Tibial artery (tissue), 4 donors: ENCODE data around the gene PSEN2.

Source experiments
- DNase-seq, 2 donors: peaks; one replicate each; pipeline ENCODE4 v3.0.0-alpha.2; 2019
- H3K27ac ChIP-seq, 2 donors: fragments of 200-600 bp; sonication (generic) in 1 of 2; 1 replicate in 1 of 2; 2 replicates in 1 of 2; pipeline ENCODE4 v1.5.1; 2018 to 2019; ENCODE audit warnings: mild to moderate bottlenecking in 1 of 2
- H3K27me3 ChIP-seq, 2 donors: fragments of 200-600 bp; sonication (generic) in 1 of 2; one replicate each; pipeline versions ENCODE4 v1.5.1 to v1.6.0; 2016 to 2019
- H3K36me3 ChIP-seq, 3 donors: fragments of 200-600 bp; sonication (generic) in 2 of 3; one replicate each; pipeline ENCODE4 v1.5.1; 2016 to 2019; ENCODE audit warnings: mild to moderate bottlenecking in 2 of 3
- H3K4me1 ChIP-seq, 4 donors: fragments of 200-600 bp; sonication (generic) in 2 of 4; 1 replicate in 3 of 4; 2 replicates in 1 of 4; pipeline ENCODE4 v1.5.1; 2016 to 2019
- H3K4me3 ChIP-seq, 2 donors: fragments of 200-600 bp; sonication (generic) in 1 of 2; 1 replicate in 1 of 2; 2 replicates in 1 of 2; pipeline ENCODE4 v1.5.1; 2018 to 2019; ENCODE audit warnings: mild to moderate bottlenecking in 2 of 2
- H3K9me3 ChIP-seq, 3 donors: fragments of 200-600 bp; sonication (generic) in 1 of 3; one replicate each; pipeline ENCODE4 v1.5.1; 2016 to 2019
- CTCF ChIP-seq, 2 experiments: fragments of 200-600 bp in 1 of 2; fragments of 450-650 bp in 1 of 2; IDR thresholded peaks; one replicate each; pipeline ENCODE4 v1.5.1; 2017 to 2019; ENCODE audit warnings: antibody characterized with exemption in 2 of 2, mild to moderate bottlenecking in 1 of 2, moderate library complexity in 1 of 2
- intact Hi-C: fragments of 100-400 bp; cut with DNase I; formaldehyde crosslinking; loops from one replicate; pipeline ENCODE4 v1.15.0; 2023; ENCODE audit warnings: low total_unique reads

Gene PSEN2

DNA sequence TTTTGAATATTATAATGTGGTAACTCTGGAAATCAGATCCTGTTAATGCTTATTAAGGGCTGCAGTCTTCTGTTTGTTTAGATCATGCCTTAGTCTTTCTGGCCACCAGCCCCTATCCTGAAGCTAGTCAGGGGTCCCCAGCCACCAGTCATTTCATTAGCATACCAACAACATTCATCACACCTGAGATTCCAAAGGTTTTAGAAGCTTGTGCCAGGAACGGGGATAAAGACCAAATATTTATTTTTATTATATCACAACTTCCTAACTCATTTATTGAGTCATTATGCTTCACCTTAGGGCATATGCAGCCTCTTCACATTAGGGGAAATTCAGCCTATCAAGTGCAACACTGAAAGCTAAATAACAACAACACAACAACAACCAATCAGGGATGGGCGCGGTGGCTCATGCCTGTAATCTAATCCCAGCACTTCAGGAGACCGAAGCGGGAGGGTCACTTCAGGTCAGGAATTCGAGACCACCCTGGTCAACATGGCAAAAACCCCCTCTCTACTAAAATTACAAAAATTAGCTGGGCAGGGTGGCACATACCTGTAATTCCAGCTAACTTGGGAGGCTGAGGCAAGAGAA lies 2.9 kb upstream of the PSEN2 start:
- H3K27ac ChIP-seq = no peak overlapping the region
- no peaks in the 10 kb centered on the region for H3K36me3 ChIP-seq
- no peak for DNase-seq
- no peaks in the 10 kb centered on the region for H3K27me3 ChIP-seq
- H3K4me1 ChIP-seq = peaks cover 0 to 16% (median 13%) of the 10 kb centered on the region in 4 donors
- H3K9me3 ChIP-seq = no peaks in the 10 kb centered on the region
- no peak overlapping the region for H3K4me3 ChIP-seq
- intact Hi-C loops = no loop called here
- no peak for TF ChIP-seq CTCF (IDR thresholded peaks at IDR 0.05)

- H3K4me3 ChIP-seq = no peak overlapping the region
- no peak for DNase-seq
- no peak overlapping the region for H3K27ac ChIP-seq
- H3K9me3 ChIP-seq = no peaks in the 10 kb centered on the region
- no peaks in the 10 kb centered on the region for H3K27me3 ChIP-seq
- peaks cover 0 to 16% (median 14%) of the 10 kb centered on the region in 4 donors for H3K4me1 ChIP-seq
- no peak for TF ChIP-seq CTCF (IDR thresholded peaks at IDR 0.05)
- H3K36me3 ChIP-seq = no peaks in the 10 kb centered on the region
- intact Hi-C loops = no loop called here
Measured at GRCh38 chr1:226868726-226869125, 1.7 kb upstream of the PSEN2 start.

DNA sequence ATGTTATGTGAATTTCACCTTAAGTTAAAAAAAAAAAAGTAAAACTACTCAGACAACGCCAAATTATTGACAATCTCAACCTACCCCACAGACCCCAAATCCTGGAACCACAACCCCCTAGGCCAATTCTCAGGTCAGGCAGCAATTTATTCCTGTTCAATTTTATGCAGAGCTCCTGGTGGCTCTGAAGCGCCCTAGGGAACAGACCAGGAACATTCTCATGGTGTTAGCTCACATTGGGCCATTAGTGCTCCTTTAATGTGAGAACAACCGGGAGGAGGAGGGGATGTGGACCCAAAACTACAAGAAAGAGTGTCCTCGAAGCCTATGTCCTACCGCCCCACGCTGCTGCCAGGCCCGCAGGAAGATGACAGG lies 403 bp upstream of the PSEN2 start:
- Histone ChIP-seq H3K4me1 (peaks cover 0 to 16% (median 14%) of the 10 kb centered on the region in 4 donors), H3K36me3 (peaks cover 0 to 7% (median 0%) of the 10 kb centered on the region in 3 donors), H3K27me3 (no peaks in the 10 kb centered on the region), H3K4me3 (peak overlapping the region; percentile 70 to 96), H3K9me3 (no peaks in the 10 kb centered on the region), H3K27ac (peak overlapping the region; percentile 72 to 87)
- intact Hi-C loops = loop anchor here (5.0 kb wide), 1 partner anchor 72 kb away; the partner anchor contains the start of gene COQ8A
- no peak for DNase-seq
- TF ChIP-seq CTCF (IDR thresholded peaks at IDR 0.05) = no peak

GRCh38 chr1:226871636-226872327 lies 1.4 kb downstream of the PSEN2 start:
- Histone ChIP-seq H3K4me3 (peak overlapping the region in 1 of 2 donors; percentile 96), H3K36me3 (peaks cover 0 to 21% (median 3%) of the 10 kb centered on the region in 3 donors), H3K9me3 (no peaks in the 10 kb centered on the region), H3K27ac (no peak overlapping the region), H3K4me1 (peaks cover 0 to 16% (median 14%) of the 10 kb centered on the region in 4 donors), H3K27me3 (no peaks in the 10 kb centered on the region)
- DNase-seq = no peak
- TF ChIP-seq CTCF (IDR thresholded peaks at IDR 0.05) = no peak
- intact Hi-C loops = loop anchor here (5.0 kb wide), 1 partner anchor 71 kb away; the partner anchor contains the start of gene COQ8A

GRCh38 chr1:226872437-226872836 lies 2.0 kb downstream of the PSEN2 start:
- Histone ChIP-seq H3K4me1 (peaks cover 0 to 16% (median 14%) of the 10 kb centered on the region in 4 donors), H3K27ac (no peak overlapping the region), H3K4me3 (no peak overlapping the region), H3K27me3 (no peaks in the 10 kb centered on the region), H3K36me3 (peaks cover 0 to 27% (median 9%) of the 10 kb centered on the region in 3 donors), H3K9me3 (no peaks in the 10 kb centered on the region)
- no peak for DNase-seq
- intact Hi-C loops = loop anchor here (5.0 kb wide), 1 partner anchor 70 kb away; the partner anchor contains the start of gene COQ8A
- TF ChIP-seq CTCF (IDR thresholded peaks at IDR 0.05) = no peak
